Upper lobe of right lung (tissue), 1 donor: ENCODE data around the gene CDH23. TPM values are rescaled to one million over a fixed set of nuclear protein-coding genes. Genes with fewer than 3 reads are reported as not detected.

Source experiments
- ATAC-seq: fragments of 200-7000 bp; cut with Tn5 transposase; one replicate; pipeline ENCODE4 v1.9.1; 2020; ENCODE audit warnings: mild to moderate bottlenecking, moderate library complexity
- DNase-seq: peaks from one replicate; pipeline ENCODE4 v3.0.0-alpha.2; 2020
- H3K27ac ChIP-seq: fragments of 200-600 bp; one replicate; pipeline ENCODE4 v1.8.0; 2022
- H3K27me3 ChIP-seq: fragments of 200-600 bp; one replicate; pipeline ENCODE4 v1.8.0; 2022; ENCODE audit warnings: mild to moderate bottlenecking
- H3K36me3 ChIP-seq: fragments of 200-600 bp; one replicate; pipeline ENCODE4 v1.8.0; 2022
- H3K4me1 ChIP-seq: fragments of 200-600 bp; one replicate; pipeline ENCODE4 v1.8.0; 2022
- H3K4me3 ChIP-seq: fragments of 200-600 bp; one replicate; pipeline ENCODE4 v1.8.0; 2022; ENCODE audit warnings: mild to moderate bottlenecking
- H3K9me3 ChIP-seq: fragments of 200-600 bp; one replicate; pipeline ENCODE4 v1.8.0; 2022
- CTCF ChIP-seq: fragments of 200-600 bp; IDR thresholded peaks from one replicate; pipeline ENCODE4 v1.8.0; 2022; ENCODE audit warnings: antibody characterized with exemption
- intact Hi-C: fragments of 100-400 bp; cut with DNase I; formaldehyde crosslinking; loops from one replicate; pipeline ENCODE4 v1.11.0; 2022
- total RNA-seq: library from RNA; stranded (reverse); fragmentation: NEBNext Ultra II Directional; extraction: Animal tissue kit (Norgen Biotek cat#: 25700); gene quantifications from one replicate; pipeline ENCODE4 v1.2.1, GENCODE V29; 2021
- donor health status: DM: no; HTN: yes; CAD: no; lungs with severe emphysema.

CDH23 gene
- total RNA-seq, 1 donor from 2014 or later = 10.9 TPM

GRCh38 chr10:71431239-71432100, 34.8 kb downstream of the CDH23 start:
- TF ChIP-seq CTCF = no peak
- Histone ChIP-seq H3K4me1 (no peaks in the 10 kb centered on the region), H3K27me3 (no peaks in the 10 kb centered on the region), H3K36me3 (no peaks in the 10 kb centered on the region), H3K4me3 (no peak overlapping the region), H3K27ac (no peak overlapping the region), H3K9me3 (no peaks in the 10 kb centered on the region)
- intact Hi-C loops = no loop called here
- DNase-seq (no peak), ATAC-seq (no peak)

- TF ChIP-seq CTCF = no peak
- DNase-seq (no peak), ATAC-seq (no peak)
- no peaks in the 10 kb centered on the region for H3K4me1 ChIP-seq
- intact Hi-C loops = no loop called here
- H3K4me3 ChIP-seq = no peak overlapping the region
- H3K27me3 ChIP-seq = no peaks in the 10 kb centered on the region
- H3K36me3 ChIP-seq = no peaks in the 10 kb centered on the region
- no peak overlapping the region for H3K27ac ChIP-seq
- no peaks in the 10 kb centered on the region for H3K9me3 ChIP-seq
Measured at GRCh38 chr10:71432101-71432905, 35.6 kb downstream of the CDH23 start.

GRCh38 chr10:71432956-71433767, 36.4 kb downstream of the CDH23 start:
- Histone ChIP-seq H3K36me3 (no peaks in the 10 kb centered on the region), H3K9me3 (no peaks in the 10 kb centered on the region), H3K4me1 (no peaks in the 10 kb centered on the region), H3K27ac (no peak overlapping the region), H3K27me3 (no peaks in the 10 kb centered on the region), H3K4me3 (no peak overlapping the region)
- no peak for TF ChIP-seq CTCF
- no peak for DNase-seq
- ATAC-seq = no peak
- intact Hi-C loops = no loop called here

- H3K36me3 ChIP-seq = no peaks in the 10 kb centered on the region
- no peak overlapping the region for H3K4me3 ChIP-seq
- H3K9me3 ChIP-seq = no peaks in the 10 kb centered on the region
- TF ChIP-seq CTCF = no peak
- ATAC-seq = no peak
- intact Hi-C loops = no loop called here
- DNase-seq = no peak
- H3K27me3 ChIP-seq = no peaks in the 10 kb centered on the region
- no peaks in the 10 kb centered on the region for H3K4me1 ChIP-seq
- no peak overlapping the region for H3K27ac ChIP-seq
Measured at GRCh38 chr10:71433768-71434744, 37.3 kb downstream of the CDH23 start.
